PC-9 (cell line): Measurements from ENCODE around the gene PPP1R3C.

Experiments used
- CTCF ChIP-seq: fragments of 200-600 bp; sonication (generic); conservative IDR thresholded peaks from 2 replicates; pipeline ENCODE4 v1.6.1; 2017; ENCODE audit warnings: mixed run types, antibody characterized with exemption, mild to moderate bottlenecking, moderate library complexity
- EZH2 ChIP-seq: fragments of 200-600 bp; sonication (generic); IDR thresholded peaks from 2 replicates; pipeline ENCODE4 v1.8.0; 2017; ENCODE audit warnings: antibody characterized with exemption, low read depth

GRCh38 chr10:91653219-91653870, 20.5 kb upstream of the PPP1R3C start:
- TF ChIP-seq CTCF (no peak), EZH2 (no peak)
